B cell (primary cell): ENCODE data around the gene NEK8.

Experiments
- EZH2 ChIP-seq: IDR thresholded peaks from 2 replicates; pipeline ENCODE4 v1.6.1; 2012; ENCODE audit warnings: borderline replicate concordance, low read depth, mild to moderate bottlenecking, moderate library complexity, low read length; ENCODE audit not compliant: insufficient read depth, poor library complexity, severe bottlenecking
- TF ChIP-seq, protein P1 (sequence below): fragments of 200-600 bp; IDR thresholded peaks from one replicate; pipeline ENCODE4 v1.8.0; 2022; ENCODE audit warnings: antibody characterized with exemption, mild to moderate bottlenecking

DNA sequence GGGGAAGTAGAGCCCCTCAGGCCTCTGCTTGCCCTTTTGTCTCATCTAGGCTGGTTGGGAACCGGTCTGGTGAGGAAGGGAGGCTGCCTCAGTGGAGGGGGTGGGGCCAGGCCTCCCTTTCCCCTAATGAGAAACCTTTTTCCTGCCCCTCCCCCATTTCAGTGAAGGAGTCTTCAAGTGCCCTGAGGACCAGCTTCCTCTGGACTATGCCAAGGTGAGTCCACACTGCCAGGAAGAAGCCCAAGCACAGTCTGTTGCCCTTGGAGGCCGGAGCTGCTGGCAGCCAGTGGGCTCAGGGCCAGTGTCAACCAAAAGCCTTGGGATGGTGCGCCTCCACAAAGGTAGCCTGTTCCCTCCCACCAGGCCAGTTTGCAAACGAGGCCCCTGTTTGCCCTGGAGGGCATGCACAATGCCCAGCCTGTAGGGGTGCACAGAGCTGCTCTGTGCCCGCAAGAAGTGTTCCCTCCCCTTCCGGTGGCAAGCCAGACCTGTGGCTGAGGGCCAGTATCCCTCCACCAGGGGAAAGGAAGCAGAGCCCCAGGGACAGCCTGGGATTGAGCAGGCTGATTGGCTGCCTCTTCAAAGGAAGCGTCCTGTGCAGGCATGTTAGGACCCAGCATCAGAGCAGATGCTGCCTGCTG is 18.6 kb downstream of the NEK8 start:
- TF ChIP-seq, protein P1, sequence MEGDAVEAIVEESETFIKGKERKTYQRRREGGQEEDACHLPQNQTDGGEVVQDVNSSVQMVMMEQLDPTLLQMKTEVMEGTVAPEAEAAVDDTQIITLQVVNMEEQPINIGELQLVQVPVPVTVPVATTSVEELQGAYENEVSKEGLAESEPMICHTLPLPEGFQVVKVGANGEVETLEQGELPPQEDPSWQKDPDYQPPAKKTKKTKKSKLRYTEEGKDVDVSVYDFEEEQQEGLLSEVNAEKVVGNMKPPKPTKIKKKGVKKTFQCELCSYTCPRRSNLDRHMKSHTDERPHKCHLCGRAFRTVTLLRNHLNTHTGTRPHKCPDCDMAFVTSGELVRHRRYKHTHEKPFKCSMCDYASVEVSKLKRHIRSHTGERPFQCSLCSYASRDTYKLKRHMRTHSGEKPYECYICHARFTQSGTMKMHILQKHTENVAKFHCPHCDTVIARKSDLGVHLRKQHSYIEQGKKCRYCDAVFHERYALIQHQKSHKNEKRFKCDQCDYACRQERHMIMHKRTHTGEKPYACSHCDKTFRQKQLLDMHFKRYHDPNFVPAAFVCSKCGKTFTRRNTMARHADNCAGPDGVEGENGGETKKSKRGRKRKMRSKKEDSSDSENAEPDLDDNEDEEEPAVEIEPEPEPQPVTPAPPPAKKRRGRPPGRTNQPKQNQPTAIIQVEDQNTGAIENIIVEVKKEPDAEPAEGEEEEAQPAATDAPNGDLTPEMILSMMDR, result no peak
- no peak for TF ChIP-seq EZH2
